SK-N-DZ (cell line): ENCODE data around the gene PPP1R27. TPM values are rescaled to one million over a fixed set of nuclear protein-coding genes. Genes with fewer than 3 reads are reported as not detected.
A peak's percentile ranks its signal among the peaks of the same experiment; 100 is the strongest.

Source experiments
- DNase-seq: peaks from one replicate; pipeline ENCODE4 v3.0.0-alpha.2; 2015; ENCODE audit warnings: low spot score
- polyA plus RNA-seq, 2 experiments: library from polyadenylated mRNA; depleted of rRNA; stranded (reverse); fragments of >200 nt; gene quantifications; 2 replicates each; pipeline ENCODE4 v1.2.3, GENCODE V29; 2014

PPP1R27 gene, protein sequence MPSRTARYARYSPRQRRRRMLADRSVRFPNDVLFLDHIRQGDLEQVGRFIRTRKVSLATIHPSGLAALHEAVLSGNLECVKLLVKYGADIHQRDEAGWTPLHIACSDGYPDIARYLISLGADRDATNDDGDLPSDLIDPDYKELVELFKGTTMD
- not detected in 2 replicates for polyA plus RNA-seq (2014; cell fraction: cytosol; rRNA removed)
- polyA plus RNA-seq (2014; cell fraction: nucleus; rRNA removed): not detected in 2 replicates

DNA sequence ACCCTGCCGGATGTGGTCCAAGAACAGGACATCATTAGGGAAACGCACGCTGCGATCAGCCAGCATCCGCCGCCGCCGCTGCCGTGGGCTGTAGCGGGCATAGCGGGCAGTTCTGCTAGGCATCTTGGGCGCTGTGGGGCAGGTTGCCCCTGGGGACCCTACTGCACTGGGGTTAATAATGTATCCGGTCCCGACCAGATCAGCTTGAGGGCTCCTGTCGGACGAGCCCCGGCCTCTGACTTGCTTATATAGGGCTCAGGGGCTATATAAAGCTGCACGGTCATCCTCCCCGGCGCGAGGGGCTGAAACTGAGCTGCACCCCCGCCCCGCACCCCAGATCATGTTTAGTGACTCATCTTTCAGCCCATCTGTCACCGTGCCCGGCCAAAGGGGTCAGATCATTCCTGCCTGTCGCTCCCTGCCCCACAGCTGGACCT is at the start of gene PPP1R27:
Gene PPP1R27, minus strand, starts transcription at position 220 of the 437 bp plus-strand sequence. Its CDS starts 97 bp downstream, at position 123.
- DNase-seq: no peak

DNA sequence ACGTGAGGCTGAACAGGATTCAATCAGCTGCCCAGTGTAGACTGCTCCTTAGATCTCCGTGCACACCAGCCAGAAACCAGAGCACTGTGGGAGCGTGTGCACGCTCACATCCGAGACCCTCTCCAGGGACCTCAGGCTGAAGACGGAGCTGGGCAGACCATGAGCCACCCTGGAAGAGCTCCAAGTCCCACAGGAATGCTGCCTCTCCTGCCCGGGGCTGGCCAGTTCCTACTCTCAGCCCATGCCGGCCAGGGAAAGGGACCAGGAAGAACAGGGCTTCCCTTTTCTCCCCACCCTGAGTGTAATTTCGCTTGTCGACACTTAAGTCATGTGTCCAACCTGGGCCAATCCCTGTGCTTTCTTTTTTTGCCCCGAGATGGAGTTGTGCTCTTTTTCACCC is 49.7 kb upstream of the PPP1R27 start:
- DNase-seq: no peak

DNA sequence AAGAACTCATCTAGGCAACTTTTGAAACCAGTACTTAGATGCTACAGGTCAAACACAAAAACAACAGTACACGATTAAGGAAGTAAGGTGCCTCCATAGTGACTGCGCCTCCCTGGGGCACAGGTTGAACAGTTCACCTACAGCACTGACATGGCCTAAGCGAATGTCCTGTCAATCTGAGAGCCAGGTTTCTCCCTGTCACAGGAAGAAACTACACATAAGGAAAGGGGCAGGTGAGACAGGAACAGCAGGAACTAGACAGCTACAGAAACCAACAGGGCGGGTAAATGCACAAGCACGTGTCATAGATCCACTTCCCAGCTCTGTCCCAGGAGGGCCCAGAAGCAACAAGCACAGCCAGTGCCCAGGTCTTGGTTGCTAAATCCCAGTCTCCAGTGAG is 44.3 kb upstream of the PPP1R27 start:
- DNase-seq: no peak

DNA sequence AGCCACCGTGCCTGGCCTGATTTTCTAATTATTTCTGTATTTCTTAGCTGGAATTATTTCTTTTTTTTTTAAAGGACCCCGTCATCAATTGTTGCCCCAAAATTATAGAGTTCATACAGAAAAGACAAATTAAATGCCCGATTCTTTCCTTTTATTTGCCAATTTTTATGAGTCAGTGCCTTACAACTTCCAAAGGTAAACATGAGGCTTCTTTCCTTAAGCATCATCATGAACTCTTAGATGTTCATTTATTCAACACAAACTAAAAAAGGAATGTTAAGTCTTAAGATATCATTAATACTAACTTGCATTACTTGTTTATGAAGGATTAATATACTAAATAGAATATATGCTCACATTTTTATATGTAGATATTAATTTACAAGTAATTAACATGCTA is 43.4 kb upstream of the PPP1R27 start:
- DNase-seq: no peak

DNA sequence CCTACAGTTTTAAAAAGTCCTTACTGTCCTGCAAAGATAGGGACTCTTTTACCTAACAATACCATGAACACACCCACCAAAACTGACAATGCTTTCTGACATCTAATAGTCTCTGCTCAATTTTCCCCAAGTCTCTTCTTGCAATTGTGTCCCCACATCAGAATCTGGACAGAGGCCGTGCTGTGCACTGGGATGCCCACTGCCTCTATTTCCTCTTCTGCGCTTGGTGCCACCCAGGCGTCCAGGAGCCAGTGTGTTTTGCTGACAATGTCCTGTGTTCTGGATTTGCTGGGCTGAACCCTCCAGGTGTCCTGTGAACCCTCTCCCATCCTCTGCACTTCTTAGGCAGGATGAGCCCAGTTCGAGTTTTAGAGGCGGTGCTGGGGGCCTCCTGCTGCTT is 42.7 kb upstream of the PPP1R27 start:
- no peak for DNase-seq

- DNase-seq: peak; percentile 89
These were observed 36.8 kb upstream of the PPP1R27 start for GRCh38 chr17:81871387-81872230.

DNA sequence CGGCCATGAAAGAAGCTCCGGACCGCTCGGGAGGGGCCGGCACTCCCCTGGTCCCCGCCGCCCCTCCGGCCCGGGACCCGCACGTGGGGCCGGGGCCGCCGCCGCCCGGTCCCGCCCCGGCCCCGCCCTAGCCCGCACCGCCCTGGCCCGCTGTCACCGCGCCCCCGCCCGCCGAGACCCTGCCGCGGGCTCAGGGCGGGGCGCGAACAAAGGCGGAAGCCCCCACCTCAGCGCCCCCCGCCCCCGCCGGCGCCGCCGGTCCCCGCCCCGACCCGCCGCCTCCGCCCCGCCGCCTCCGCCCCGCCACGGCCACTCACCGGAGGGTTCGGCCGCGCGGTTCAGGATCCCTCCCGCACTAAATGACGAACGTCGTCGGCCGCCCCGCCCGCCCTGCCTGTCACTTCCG is 36.1 kb upstream of the PPP1R27 start, which contains the start of gene ARHGDIA:
Gene ARHGDIA, minus strand, starts transcription at position 357 of the 406 bp plus-strand sequence. CDS start 1,407 bp downstream, outside the sequence.
- DNase-seq: no peak

DNA sequence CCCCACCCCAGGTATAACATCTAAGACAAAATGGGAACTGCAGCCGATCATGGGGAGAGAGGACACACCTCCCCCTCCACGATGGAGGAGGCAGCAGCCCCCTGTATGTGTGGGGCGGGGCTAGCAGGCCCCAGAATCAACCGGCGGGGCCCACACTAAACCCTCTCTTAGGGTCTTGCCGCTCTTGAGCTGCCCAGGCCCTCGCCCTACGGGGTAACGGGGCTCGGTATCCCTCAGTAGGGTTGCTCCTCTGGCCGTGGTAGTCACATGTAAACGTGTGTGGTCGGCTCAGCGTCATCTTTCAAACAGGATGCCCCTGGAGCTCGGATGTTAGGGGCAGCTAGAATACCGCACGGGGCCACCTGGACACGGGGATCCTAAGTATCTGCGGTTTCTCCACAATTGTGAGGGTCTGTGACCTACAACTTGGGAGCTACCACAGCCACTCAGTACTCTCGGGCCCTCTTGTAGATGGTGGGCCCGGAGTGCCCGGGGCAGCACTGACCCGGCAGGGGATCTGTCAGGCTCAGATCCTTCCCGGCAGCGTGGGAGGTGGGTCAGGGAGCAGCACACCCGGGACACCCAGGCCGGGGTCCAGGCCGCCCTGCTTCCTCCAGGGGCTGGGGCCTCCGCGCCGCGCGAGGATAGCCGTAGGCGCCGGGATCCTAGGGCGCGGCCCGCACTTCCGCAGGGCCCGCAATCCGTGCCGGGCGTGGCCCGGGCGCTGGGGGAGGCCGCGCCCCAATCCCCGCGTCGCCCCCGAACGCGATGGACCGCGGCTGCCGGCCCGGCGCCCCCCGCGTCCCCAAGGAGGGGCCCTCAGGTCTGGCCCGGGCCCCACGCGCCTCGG is 35.5 kb upstream of the PPP1R27 start:
- DNase-seq: peak; percentile 51

GRCh38 chr17:81869221-81870130 is 34.6 kb upstream of the PPP1R27 start:
- peak; percentile 72 for DNase-seq

DNA sequence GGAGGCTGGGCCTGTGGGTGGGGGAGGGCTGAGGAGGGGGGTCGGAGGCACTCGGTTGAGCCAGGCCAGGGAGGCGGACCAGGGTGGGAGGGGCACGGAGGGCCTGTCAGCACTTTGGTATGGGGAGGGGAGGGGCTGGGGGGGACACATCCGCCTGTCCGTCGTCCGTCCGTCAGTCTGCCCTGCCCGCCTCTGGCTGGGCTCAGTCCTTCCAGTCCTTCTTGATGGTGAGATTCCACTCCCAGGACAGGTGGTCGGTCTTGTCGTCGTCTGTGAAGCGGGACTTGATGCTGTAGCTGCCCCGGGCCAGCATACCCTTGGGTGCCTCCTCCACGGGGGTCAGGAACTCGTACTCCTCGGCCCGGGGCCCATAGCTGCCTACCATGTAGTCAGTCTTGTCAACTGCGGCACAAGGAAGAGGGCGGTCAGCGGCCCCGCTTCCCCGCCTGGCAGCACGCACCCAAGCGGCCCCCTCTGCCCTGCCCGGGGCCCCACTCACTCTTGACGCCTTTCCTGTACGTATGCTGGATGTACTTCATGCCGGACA is 33.9 kb upstream of the PPP1R27 start:
- peak; percentile 47 for DNase-seq

DNA sequence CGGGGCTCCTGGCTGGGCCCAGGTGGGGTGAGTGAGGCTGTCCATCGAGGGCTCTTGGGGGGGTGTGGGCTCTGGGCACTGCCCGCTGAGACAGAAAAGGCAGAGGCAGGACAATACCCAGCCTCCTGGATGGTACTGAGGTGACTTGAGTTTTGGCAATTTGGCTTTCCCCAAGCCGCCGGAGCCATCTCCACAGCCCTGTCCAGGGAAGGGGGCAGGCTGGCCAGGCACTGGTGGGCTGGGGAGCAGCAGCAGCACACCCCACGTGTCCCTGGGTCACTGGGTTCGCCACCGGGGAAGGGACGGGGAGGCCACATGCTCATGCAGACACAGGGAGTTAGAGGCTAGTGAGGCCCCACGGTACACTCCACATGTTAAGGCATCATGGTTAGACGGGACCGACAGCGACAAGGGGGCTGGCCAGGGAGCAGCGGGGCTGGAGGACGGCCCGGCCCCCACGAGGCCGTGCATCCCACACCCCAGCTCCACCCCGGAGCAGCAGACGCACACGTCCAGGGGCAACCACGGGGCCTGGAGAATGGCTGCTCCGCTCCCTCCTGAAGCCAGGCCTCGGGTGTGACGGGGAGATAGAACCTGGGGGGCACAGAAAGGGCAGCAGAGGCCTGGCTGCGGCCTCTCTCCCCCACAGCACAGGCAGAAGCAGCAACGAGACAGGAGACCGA is 33.3 kb upstream of the PPP1R27 start:
- DNase-seq: peak; percentile 44

DNA sequence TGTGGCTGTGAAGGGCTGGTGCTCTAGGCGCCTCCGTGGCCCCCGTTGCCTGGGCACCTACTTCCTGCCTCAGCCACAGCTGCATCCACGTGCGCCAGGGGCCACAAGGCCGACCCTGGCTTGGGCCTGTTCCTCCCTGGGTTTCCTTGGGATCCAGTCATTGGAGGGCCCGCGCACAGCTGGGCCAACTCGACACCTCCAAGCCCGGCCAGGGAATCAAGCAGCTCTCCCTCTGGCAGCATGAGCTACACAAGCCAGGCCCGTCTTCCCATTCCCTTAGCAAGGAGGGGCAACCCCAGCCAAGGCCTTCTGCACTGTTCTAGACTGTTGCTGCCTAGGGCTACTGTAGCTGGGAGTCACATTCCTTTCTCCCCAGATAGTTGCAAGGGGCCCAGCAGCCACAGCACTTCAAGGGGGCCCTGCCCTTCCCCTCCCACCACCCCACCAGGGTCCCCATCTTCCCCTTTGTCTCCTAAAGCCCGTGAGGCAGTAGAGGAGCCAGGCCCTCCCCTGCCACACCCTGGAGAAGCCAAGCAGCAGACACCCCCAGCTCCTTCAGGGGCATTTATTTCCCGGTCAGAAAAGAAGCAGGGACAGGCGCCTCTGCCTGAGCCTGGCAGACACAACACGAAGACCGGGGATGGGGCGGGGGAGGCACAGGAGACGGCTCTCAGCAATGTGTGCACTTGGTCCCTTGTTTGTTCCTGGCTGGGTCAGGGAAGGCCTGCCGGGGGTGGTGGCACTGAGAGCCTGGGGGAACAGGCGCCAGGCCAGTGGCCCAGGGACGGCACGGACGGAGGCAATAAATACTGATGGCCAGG is 32.5 kb upstream of the PPP1R27 start:
- DNase-seq: peak; percentile 56

GRCh38 chr17:81866440-81867169 is 31.8 kb upstream of the PPP1R27 start:
- no peak for DNase-seq

GRCh38 chr17:81865733-81866439 is 31.0 kb upstream of the PPP1R27 start:
- DNase-seq: no peak

DNA sequence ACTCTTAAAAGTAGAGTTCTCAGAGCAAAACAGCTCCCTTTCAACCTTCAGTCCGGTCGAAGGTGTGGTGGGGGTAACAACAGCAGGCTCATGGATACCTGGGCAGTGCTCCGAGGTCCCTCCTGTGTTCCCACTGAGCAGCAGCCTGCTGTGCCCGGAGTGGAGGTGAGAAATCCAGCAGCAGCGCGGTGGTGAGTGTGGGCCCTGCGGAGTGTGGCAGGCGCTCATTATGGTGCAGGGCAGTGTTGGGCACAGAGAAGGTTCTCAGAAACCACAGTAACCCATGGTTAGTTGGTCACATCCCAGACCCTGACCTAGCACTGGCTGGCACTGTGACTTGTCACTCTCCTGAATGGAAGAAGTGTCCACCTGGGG is 30.5 kb upstream of the PPP1R27 start:
- no peak for DNase-seq

DNA sequence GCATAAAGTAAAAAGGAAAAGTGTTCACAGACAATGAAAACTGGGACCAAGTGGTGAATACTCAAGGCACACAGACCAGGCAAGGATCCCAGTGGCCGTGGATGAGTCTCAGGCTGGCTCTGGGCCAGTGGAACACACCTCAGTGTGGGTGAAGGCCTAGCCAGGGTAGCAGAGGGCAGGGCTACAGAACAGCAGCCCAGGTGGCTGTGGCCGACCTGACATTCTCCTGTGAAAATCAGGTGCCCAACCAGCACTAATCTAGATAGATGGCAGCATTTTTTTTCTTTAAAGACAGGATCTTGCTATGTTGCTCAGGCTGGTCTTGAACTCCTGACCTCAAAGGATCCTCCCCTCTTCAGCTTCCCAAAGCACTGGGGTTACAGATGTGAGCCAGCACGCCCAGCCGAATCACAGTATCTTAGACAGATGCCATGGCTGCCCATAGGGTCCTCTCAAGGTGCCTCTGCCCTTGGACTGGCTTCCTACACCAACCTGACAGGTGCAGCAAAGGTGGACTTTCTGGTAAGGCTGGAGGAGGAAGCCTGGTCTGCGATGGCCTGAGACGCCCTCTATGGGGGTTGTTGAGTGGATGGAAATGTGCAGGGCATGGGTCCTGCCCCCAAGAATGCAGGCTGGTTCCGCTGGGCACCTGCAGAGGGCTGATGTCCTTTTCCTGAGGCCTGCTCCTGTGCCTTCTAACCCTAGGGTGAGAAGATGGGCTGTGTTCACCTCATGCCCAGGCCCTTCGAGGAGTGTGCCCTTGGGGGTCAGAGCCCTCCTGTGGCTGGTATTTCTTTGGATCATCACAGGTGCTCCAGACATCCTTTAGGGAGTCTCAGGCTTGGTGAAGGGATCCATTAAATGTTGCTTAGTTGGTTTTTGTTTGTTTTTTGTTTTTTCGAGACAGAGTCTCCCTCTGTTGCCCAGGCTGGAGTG is 29.3 kb upstream of the PPP1R27 start:
- DNase-seq: no peak
